Endothelial cell (in vitro differentiated cells): ENCODE measurements around the gene VAC14. TPM values are rescaled to one million over a fixed set of nuclear protein-coding genes. Genes with fewer than 3 reads are reported as not detected.

Experiments
- DNase-seq: peaks from one replicate; pipeline ENCODE4 v3.0.0; 2021; ENCODE audit warnings: low spot score
- H3K27ac Mint-ChIP-seq: one replicate; pipeline ENCODE4 v1.8.0; 2021; ENCODE audit warnings: mixed read lengths, inconsistent platforms; ENCODE audit not compliant: unreplicated experiment
- H3K27me3 Mint-ChIP-seq: one replicate; pipeline ENCODE4 v1.8.0; 2021; ENCODE audit warnings: mild to moderate bottlenecking, moderate library complexity, mixed read lengths, inconsistent platforms; ENCODE audit not compliant: unreplicated experiment
- H3K36me3 Mint-ChIP-seq: one replicate; pipeline ENCODE4 v1.8.0; 2021; ENCODE audit warnings: mild to moderate bottlenecking, low read depth, mixed read lengths, inconsistent platforms; ENCODE audit not compliant: unreplicated experiment
- H3K4me1 Mint-ChIP-seq: one replicate; pipeline ENCODE4 v1.8.0; 2021; ENCODE audit warnings: mild to moderate bottlenecking, mixed read lengths, inconsistent platforms; ENCODE audit not compliant: unreplicated experiment
- H3K4me3 Mint-ChIP-seq: one replicate; pipeline ENCODE4 v1.8.0; 2021; ENCODE audit warnings: mild to moderate bottlenecking, mixed read lengths, inconsistent platforms; ENCODE audit not compliant: unreplicated experiment
- H3K9me3 Mint-ChIP-seq: one replicate; pipeline ENCODE4 v1.8.0; 2021; ENCODE audit warnings: mixed read lengths, inconsistent platforms; ENCODE audit not compliant: unreplicated experiment
- CTCF ChIP-seq: fragments of 200-600 bp; sonication (generic); IDR thresholded peaks from one replicate; pipeline ENCODE4 v1.5.0; 2021; ENCODE audit warnings: antibody characterized with exemption; ENCODE audit not compliant: unreplicated experiment
- total RNA-seq: library from RNA; stranded (reverse); fragmentation: NEBNext Ultra II Directional; extraction: Animal tissue kit (Norgen Biotek cat#: 25700); gene quantifications from one replicate; pipeline ENCODE4 v1.2.1, GENCODE V29; 2021; ENCODE audit not compliant: unreplicated experiment

The VAC14 gene
- total RNA-seq, 1 donor from 2014 or later: 35.6 TPM

GRCh38 chr16:70714581-70715054 lies 86.3 kb downstream of the VAC14 start:
- no peaks in the 10 kb centered on the region for H3K27me3 Mint-ChIP-seq
- no peak for DNase-seq
- TF ChIP-seq CTCF: no peak
- peaks cover 4% of the 10 kb centered on the region for H3K9me3 Mint-ChIP-seq
- H3K27ac Mint-ChIP-seq: no peak overlapping the region
- peaks cover 6% of the 10 kb centered on the region for H3K36me3 Mint-ChIP-seq
- peaks cover 42% of the 10 kb centered on the region for H3K4me1 Mint-ChIP-seq
- no peak overlapping the region for H3K4me3 Mint-ChIP-seq

- Mint-ChIP-seq H3K36me3 (no peaks in the 10 kb centered on the region), H3K9me3 (no peaks in the 10 kb centered on the region), H3K4me3 (no peak overlapping the region), H3K27ac (no peak overlapping the region), H3K27me3 (no peaks in the 10 kb centered on the region), H3K4me1 (peaks cover 49% of the 10 kb centered on the region)
- no peak for TF ChIP-seq CTCF
- DNase-seq: no peak
Measured at GRCh38 chr16:70713824-70714223, 87.1 kb downstream of the VAC14 start.

- DNase-seq: no peak
- Mint-ChIP-seq H3K27ac (no peak overlapping the region), H3K27me3 (no peaks in the 10 kb centered on the region), H3K4me1 (peaks cover 54% of the 10 kb centered on the region), H3K4me3 (no peak overlapping the region), H3K9me3 (no peaks in the 10 kb centered on the region), H3K36me3 (no peaks in the 10 kb centered on the region)
- TF ChIP-seq CTCF: no peak
Measured at GRCh38 chr16:70713342-70713741, 87.6 kb downstream of the VAC14 start.

GRCh38 chr16:70712942-70713341 lies 88.0 kb downstream of the VAC14 start:
- H3K4me1 Mint-ChIP-seq: peaks cover 58% of the 10 kb centered on the region
- DNase-seq: no peak
- no peaks in the 10 kb centered on the region for H3K36me3 Mint-ChIP-seq
- H3K9me3 Mint-ChIP-seq: no peaks in the 10 kb centered on the region
- H3K27me3 Mint-ChIP-seq: peaks cover 2% of the 10 kb centered on the region
- no peak overlapping the region for H3K27ac Mint-ChIP-seq
- no peak for TF ChIP-seq CTCF
- no peak overlapping the region for H3K4me3 Mint-ChIP-seq

- Mint-ChIP-seq H3K36me3 (no peaks in the 10 kb centered on the region), H3K9me3 (no peaks in the 10 kb centered on the region), H3K4me1 (peaks cover 62% of the 10 kb centered on the region), H3K4me3 (no peak overlapping the region), H3K27ac (no peak overlapping the region), H3K27me3 (peaks cover 3% of the 10 kb centered on the region)
- no peak for DNase-seq
- TF ChIP-seq CTCF: no peak
Measured at GRCh38 chr16:70712359-70712758, 88.6 kb downstream of the VAC14 start.
